Ectodermal cell (in vitro differentiated cells): ENCODE data around the gene PRR29.
"Not testable (repeated sequence)": the region's sequence is repeated elsewhere in the genome, so short reads cannot be mapped to it uniquely, and the experiment has no call there.

ENCODE experiments used
- H3K27ac ChIP-seq: 2 replicates; pipeline ENCODE4 v1.7.0; 2013; ENCODE audit warnings: mild to moderate bottlenecking, low read depth, low read length; ENCODE audit not compliant: insufficient read depth, poor library complexity, severe bottlenecking
- H3K27me3 ChIP-seq: 2 replicates; pipeline ENCODE4 v1.7.0; 2013; ENCODE audit warnings: mild to moderate bottlenecking, low read length; ENCODE audit not compliant: insufficient read depth, control insufficient read depth, poor library complexity, severe bottlenecking
- H3K36me3 ChIP-seq: one replicate; pipeline ENCODE4 v1.7.0; 2013; ENCODE audit warnings: low read length; ENCODE audit not compliant: control insufficient read depth, insufficient read depth
- H3K4me1 ChIP-seq: one replicate; pipeline ENCODE4 v1.7.0; 2013; ENCODE audit warnings: low read length; ENCODE audit not compliant: control insufficient read depth, insufficient read depth
- H3K4me3 ChIP-seq: 2 replicates; pipeline ENCODE4 v1.7.0; 2013; ENCODE audit warnings: low read depth, low read length, control low read depth; ENCODE audit not compliant: insufficient read depth
- H3K9me3 ChIP-seq: 2 replicates; pipeline ENCODE4 v1.7.0; 2013; ENCODE audit warnings: mild to moderate bottlenecking, low read length, moderate library complexity; ENCODE audit not compliant: control insufficient read depth
- WGBS, 2 experiments: methylation state at CpG; one replicate each; pipeline ENCODE4 v1.1.7; 2013; ENCODE audit warnings: missing lambda C conversion rate in 2 of 2; 5-methylcytosine and 5-hydroxymethylcytosine counted together

PRR29 gene

GRCh38 chr17:63974594-63975192 lies 23.5 kb upstream of the PRR29 start:
- no peak overlapping the region for H3K27ac ChIP-seq
- no peaks in the 10 kb centered on the region for H3K36me3 ChIP-seq
- H3K27me3 ChIP-seq = no peaks in the 10 kb centered on the region
- no peaks in the 10 kb centered on the region for H3K9me3 ChIP-seq
- H3K4me1 ChIP-seq = no peaks in the 10 kb centered on the region
- 84 to 85% methylated on average over 10 of the region's 10 CpGs for WGBS, 2 experiments
- no peak overlapping the region for H3K4me3 ChIP-seq

GRCh38 chr17:63975541-63976092 lies 22.5 kb upstream of the PRR29 start:
- 95% methylated on average over 2 of the region's 2 CpGs for WGBS, 2 experiments
- Histone ChIP-seq H3K4me3 (no peak overlapping the region), H3K27ac (no peak overlapping the region), H3K9me3 (no peaks in the 10 kb centered on the region), H3K36me3 (no peaks in the 10 kb centered on the region), H3K27me3 (no peaks in the 10 kb centered on the region), H3K4me1 (no peaks in the 10 kb centered on the region)

- Histone ChIP-seq H3K9me3 (no peaks in the 10 kb centered on the region), H3K4me1 (no peaks in the 10 kb centered on the region), H3K27me3 (no peaks in the 10 kb centered on the region), H3K4me3 (no peak overlapping the region), H3K36me3 (no peaks in the 10 kb centered on the region), H3K27ac (no peak overlapping the region)
- WGBS, 2 experiments = 90 to 92% methylated on average over 3 of the region's 3 CpGs
Measured at GRCh38 chr17:63976702-63977101, 21.4 kb upstream of the PRR29 start.

- Histone ChIP-seq H3K27ac (no peak overlapping the region), H3K4me3 (no peak overlapping the region), H3K4me1 (no peaks in the 10 kb centered on the region), H3K36me3 (no peaks in the 10 kb centered on the region), H3K9me3 (peaks cover 2% of the 10 kb centered on the region), H3K27me3 (no peaks in the 10 kb centered on the region)
- 88 to 92% methylated on average over 13 of the region's 13 CpGs for WGBS, 2 experiments
Measured at GRCh38 chr17:63978272-63979200, 19.6 kb upstream of the PRR29 start.

DNA sequence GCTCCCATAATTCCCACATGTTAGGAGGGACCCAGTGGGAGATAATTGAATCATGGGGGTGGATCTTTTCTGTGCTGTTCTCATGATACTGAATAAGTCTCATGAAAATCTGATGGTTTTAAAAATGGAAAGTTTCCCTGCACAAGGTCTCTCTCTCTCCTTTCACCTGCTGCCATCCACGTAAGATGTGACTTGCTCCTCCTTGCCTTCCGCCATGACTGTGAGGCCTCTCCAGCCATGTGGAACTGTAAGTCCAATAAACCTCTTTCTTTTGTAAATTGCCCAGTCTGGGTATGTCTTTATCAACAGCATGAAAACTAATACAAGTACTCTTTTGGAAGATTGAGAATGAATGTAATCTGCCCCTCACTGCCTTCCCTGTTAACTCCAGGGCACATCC lies 15.5 kb upstream of the PRR29 start:
- 92 to 100% methylated on average over 2 of the region's 2 CpGs for WGBS, 2 experiments
- not testable (repeated sequence) for H3K36me3 ChIP-seq, H3K4me3 ChIP-seq, H3K4me1 ChIP-seq, H3K27ac ChIP-seq, H3K9me3 ChIP-seq, H3K27me3 ChIP-seq

DNA sequence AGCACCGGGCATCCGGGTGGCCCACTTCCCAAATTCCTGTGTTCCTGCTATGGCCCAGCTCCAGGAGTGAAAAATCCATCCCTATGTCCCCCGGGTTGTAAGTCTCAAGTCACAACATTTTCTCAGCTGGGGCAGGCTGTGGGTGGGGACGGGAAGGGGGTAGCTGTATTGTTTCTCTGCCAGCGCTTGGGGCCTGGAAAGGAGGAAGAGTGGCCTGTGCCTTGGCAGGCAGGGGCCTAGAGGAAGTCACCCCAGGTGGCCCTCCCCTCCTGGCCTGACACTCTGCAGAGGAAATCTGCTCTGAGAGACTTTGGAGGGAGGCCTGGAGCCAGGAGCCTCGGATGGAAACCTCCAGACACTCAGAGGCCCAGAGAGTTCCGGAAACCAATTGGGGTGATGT lies 14.8 kb upstream of the PRR29 start:
- H3K27ac ChIP-seq = no peak overlapping the region
- H3K27me3 ChIP-seq = no peaks in the 10 kb centered on the region
- 85 to 87% methylated on average over 7 of the region's 7 CpGs for WGBS, 2 experiments
- peaks cover 2% of the 10 kb centered on the region for H3K4me1 ChIP-seq
- H3K4me3 ChIP-seq = no peak overlapping the region
- H3K36me3 ChIP-seq = no peaks in the 10 kb centered on the region
- H3K9me3 ChIP-seq = peaks cover 2% of the 10 kb centered on the region

GRCh38 chr17:63984236-63984635 lies 13.9 kb upstream of the PRR29 start:
- Histone ChIP-seq H3K27ac (no peak overlapping the region), H3K36me3 (no peaks in the 10 kb centered on the region), H3K4me1 (peaks cover 11% of the 10 kb centered on the region), H3K9me3 (peaks cover 2% of the 10 kb centered on the region), H3K27me3 (no peaks in the 10 kb centered on the region), H3K4me3 (no peak overlapping the region)
- WGBS, 2 experiments = 93 to 94% methylated on average over 5 of the region's 5 CpGs

DNA sequence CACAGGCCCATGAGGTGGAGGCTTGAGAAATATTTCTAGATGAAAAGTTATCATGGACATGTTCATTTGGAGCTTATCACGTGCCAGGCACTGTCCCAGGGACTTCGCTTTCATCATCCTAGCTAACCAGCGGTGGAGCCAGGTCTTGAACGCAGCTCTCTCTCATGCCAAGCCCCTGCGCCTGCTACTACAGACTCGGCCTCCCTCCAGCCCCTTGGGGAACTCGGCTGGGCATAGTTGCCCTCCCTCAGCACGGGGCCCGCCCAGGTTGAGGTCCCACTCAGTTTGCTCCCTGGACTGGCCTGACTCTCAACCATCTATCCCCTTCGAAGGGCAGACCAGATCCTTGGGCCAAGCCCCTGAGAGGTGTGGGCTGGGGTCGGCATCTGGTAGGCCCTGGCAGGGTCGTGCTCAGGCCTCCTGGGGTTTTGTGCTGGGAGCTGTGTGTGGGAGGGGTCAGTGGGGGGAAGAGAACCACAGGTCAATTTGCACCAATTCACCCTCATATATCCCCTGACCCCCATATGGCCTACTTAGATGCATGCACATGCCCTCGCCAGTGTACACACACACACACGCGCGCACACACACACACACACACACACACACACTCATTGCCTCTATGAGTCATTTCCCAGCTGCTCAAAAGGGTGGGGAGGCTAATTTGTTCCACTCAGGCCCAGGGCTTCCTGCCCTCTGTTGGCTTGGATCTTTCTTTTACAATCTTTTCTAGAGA lies 13.3 kb upstream of the PRR29 start:
- H3K27me3 ChIP-seq = no peaks in the 10 kb centered on the region
- peaks cover 2% of the 10 kb centered on the region for H3K9me3 ChIP-seq
- H3K4me1 ChIP-seq = peaks cover 15% of the 10 kb centered on the region
- 87 to 90% methylated on average over 16 of the region's 16 CpGs for whole genome bisulfite sequencing, 2 experiments
- H3K27ac ChIP-seq = no peak overlapping the region
- no peaks in the 10 kb centered on the region for H3K36me3 ChIP-seq
- no peak overlapping the region for H3K4me3 ChIP-seq

GRCh38 chr17:63985387-63986140 lies 12.6 kb upstream of the PRR29 start:
- H3K27ac ChIP-seq = no peak overlapping the region
- WGBS, 2 experiments = 84 to 87% methylated on average over 13 of the region's 13 CpGs
- H3K4me1 ChIP-seq = peaks cover 16% of the 10 kb centered on the region
- no peaks in the 10 kb centered on the region for H3K36me3 ChIP-seq
- no peaks in the 10 kb centered on the region for H3K27me3 ChIP-seq
- no peak overlapping the region for H3K4me3 ChIP-seq
- peaks cover 2% of the 10 kb centered on the region for H3K9me3 ChIP-seq
